GM19468 (cell line): ENCODE measurements around the gene PRR30.
"Not testable (repeated sequence)": the region's sequence is repeated elsewhere in the genome, so short reads cannot be mapped to it uniquely, and the experiment has no call there.

Source experiments
- ATAC-seq: cut with Tn5 transposase; IDR thresholded peaks from one replicate; pipeline ENCODE4 v1.9.1; 2021; ENCODE audit warnings: mild to moderate bottlenecking, moderate library complexity, moderate number of reproducible peaks; ENCODE audit not compliant: unreplicated experiment; ENCODE audit errors: extremely low read depth

The PRR30 gene

DNA sequence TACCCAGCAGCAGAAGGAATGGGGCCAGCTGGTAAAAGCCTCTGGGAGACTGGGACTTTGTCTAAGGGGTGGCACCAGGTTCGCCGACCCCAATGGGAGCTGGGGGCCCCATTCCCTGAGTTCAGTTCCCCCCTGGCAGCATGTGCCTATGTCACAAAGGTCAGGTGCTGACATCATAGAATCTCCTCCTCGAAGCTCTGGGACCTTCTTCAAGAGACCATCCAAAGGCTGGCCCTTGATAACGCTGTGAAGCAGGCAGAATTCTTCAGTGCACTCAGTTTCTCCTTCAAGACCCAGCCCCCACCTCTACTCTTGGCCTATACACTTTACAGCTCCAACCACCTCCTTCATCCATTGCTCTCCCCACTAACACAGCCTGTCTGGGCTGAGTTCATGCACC, at the start of gene PRR30:
TSS of gene PRR30 (minus strand) at position 101 of the 400 bp plus-strand sequence. CDS start 1,081 bp downstream, outside the sequence.
- no peak for ATAC-seq

- no peak for ATAC-seq
Measured at GRCh38 chr2:27186613-27187345, 47.6 kb upstream of the PRR30 start.

GRCh38 chr2:27185331-27186026, 46.3 kb upstream of the PRR30 start:
- no peak for ATAC-seq

- no peak for ATAC-seq
Measured at GRCh38 chr2:27184115-27184514, 44.9 kb upstream of the PRR30 start.

DNA sequence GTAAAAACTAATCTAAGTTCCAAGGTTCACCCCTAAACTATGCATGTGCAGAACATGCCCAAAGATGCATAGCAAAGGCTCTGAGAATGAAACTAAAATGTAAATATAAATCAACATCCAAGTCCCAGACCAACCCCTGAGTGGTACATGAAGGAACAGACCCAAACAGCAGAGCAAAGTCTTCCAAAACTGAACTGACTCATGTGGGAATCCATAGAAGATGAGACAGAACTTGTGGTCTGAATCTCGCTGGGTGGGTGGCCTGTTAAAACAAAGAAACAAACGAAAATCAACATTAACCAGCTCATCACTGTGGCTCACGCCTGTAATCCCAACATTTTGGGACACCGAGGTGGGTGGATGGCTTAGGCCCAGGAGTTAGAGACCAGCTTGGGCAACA, 43.1 kb upstream of the PRR30 start:
- ATAC-seq = no peak

DNA sequence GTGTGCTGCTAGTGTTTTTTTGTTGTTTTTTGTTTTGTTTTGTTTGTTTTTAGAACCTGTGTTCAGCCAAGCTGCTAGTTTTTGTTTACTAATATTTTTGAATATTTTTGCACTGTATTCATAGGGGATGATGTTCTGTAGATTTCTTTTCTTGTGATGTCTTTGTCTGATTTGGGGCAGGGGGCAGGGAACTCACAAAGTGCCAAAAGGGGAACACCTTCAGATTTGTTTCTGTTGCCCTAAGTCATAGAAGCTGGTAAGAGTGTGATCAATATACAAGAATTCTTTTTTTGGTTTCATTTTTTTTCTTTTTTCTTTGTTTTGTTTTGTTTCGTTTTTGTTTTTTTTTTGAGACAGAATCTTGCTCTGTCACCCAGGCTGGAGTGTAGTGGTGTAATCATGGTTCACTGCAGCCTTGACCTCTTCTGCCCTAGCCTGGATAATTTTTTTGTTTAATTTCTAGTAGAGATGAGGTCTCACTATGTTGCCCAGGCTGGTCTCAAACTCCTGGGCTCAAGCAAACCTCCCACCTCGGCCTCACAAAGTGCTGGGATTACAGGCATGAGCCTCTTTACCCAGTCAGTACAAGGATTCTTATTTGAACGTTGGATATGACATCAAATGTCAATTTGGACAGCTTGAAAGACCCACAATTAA, 40.3 kb upstream of the PRR30 start:
- ATAC-seq = no peak

DNA sequence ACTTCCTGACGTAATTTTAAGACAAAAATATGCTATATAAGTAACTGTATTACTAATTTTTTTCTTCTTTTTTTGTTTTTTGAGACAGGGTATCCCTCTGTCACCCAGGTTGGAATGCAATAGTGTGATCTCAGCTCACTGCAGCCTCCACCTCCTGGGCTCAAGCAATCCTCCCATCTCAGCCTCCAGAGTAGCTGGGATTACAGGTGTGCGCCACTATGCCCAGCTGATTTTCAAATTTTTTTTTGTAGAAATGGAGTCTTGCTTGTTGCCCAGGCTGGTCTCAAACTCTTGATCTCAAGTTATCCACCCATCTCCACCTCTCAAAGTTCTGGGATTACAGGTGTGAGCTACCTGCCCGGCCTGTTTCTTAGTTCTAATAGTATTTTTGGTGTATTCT, 39.3 kb upstream of the PRR30 start:
- no peak for ATAC-seq

- no peak for ATAC-seq
Measured at GRCh38 chr2:27177441-27178351, 38.5 kb upstream of the PRR30 start.

DNA sequence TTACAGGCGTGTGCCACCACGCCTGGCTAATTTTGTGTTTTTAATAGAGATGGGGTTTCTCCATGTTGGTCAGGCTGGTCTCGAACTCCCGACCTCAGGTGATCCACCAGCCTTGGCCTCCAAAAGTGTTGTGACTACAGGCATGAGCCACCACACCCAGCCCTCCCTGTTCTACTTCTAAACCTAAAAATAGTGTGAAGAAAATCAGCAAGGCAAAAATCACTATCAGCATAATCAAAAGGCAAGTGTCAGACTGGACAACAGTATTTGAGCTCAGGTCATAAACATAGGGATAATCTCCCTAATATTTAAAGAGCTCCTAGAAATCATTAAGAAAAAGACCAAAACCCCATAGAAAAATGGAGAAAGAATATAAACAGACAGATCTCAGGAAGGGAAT, 36.6 kb upstream of the PRR30 start:
- not testable (repeated sequence) for ATAC-seq

DNA sequence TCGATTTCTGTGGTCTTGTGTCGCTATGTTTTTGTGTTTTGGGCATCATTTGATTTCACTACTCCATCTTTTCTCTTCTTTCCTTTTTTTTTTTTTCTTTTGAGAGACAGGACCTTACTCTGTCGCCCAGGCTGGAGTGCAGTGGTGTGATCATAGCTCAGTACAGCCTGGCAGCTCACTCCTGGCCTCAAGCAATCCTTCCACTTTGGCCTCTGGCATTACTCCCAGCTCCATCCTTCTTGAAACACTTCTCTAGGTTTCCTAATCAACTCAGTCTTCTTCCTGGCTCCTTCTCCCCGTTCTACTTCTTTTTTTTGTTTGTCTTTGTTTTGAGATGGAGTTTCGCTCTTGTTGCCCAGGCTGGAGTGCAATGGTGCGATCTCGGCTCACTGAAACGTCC, 36.1 kb upstream of the PRR30 start:
- ATAC-seq = no peak

DNA sequence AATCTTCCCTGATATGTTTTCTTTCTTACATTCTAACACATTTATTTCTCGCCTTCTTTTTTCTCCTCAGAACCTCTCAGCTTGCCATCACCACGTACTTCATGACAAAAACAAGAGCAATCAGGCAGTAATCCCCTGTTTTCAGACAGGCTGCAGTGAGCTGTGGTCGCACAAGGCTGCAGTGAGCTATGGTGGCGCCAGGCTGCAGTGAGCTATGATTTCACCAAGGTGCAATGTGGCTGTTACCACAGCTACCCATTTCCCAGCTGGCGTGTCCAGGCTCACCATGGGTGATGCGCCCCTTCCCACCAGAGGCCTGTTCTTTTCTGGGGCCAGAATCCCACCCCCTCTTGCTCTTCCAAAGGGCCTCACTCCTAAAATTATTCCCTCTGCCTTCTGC, 35.4 kb upstream of the PRR30 start:
- ATAC-seq = no peak

- ATAC-seq = no peak
Measured at GRCh38 chr2:27171351-27171848, 32.2 kb upstream of the PRR30 start.

DNA sequence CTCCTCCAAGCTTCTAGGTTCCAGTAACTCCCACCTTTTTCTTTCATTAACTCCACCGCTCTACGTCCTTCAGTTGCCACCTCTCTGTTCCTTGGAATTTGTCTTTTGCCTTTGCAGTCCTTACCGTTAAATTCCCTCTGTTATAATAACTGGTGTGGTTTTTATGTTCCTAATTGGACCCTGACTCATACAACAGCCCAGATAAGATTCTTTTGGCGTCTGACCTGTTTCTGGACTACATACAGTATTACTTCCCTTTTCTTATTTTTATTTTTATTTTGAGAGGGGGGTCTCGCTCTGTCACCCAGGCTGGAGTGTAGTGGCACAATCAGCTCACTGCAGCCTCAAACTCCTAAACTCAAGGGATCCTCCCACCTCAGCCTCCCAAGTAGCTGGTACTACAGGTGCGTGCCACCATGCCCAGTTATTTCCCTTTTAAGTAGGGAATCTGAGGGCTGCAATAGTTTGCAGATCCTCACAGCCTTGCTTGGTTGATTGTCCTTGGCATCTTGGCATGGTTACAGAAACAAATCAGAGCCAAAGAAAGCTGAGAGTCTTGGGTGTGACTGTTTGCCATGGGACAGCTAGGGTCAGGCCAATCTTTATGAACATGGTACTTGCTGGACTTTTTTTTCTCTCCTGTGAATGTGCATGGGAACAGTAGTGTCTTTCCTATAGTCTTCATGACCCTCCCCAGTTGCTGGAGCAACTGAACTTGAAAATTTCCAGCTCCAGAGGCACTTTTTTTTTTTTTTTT, 31.5 kb upstream of the PRR30 start:
- ATAC-seq = no peak

- ATAC-seq = no peak
Measured at GRCh38 chr2:27164960-27165763, 26.0 kb upstream of the PRR30 start.

GRCh38 chr2:27162151-27163121, 23.2 kb upstream of the PRR30 start:
- no peak for ATAC-seq

DNA sequence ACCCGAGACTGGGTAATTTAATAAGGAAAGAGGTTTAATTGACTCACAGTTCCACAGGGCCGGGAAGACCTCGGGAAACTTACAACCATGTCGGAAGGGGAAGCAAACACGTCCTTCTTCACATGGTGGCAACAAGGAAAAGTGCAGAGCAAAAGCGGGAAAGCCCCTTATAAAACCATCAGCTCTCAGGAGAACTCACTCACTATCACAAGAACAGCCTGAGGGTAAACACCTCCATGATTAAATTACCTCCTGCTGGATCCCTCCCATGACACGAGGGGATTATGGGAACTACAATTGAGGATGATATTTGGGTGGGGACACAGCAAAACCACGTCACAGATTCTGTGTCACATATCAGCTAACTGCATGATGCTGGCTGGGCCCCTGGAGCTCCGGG, 21.0 kb upstream of the PRR30 start:
- ATAC-seq = no peak

DNA sequence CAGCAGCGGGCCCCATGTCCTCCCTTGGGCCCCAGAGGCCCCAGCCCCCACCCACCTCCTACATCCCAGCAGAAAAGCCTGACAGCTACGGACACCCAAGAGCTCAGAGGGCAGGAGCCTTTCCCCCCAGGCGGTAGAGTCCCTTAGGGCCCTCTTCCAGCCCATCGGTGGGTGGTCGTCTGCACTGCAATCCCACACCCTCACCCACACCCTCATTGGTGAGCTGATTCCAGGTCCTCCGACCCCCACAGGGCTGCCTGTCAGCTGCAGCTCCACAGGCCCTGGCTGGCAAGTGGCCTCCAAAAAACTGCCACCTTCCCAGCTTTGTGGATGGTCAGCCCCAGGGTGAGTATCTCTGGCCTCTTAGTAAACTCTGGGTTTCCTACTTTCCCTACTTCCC, 20.1 kb upstream of the PRR30 start:
- ATAC-seq = no peak
